Astrocyte of the cerebellum (primary cell): ENCODE results near the gene CCDC110.

Source experiments
- DNase-seq: peaks from one replicate; pipeline ENCODE4 v3.0.0-alpha.2; 2011; ENCODE audit warnings: low read depth
- H3K4me3 ChIP-seq: 2 replicates; pipeline ENCODE4 v1.5.1; 2011; ENCODE audit warnings: mild to moderate bottlenecking, low read depth, low read length, moderate library complexity
- CTCF ChIP-seq: IDR thresholded peaks from 2 replicates; pipeline ENCODE4 v1.5.1; 2012; ENCODE audit warnings: low read length, low read depth, moderate library complexity, mild to moderate bottlenecking; ENCODE audit errors: missing control alignments
- in situ Hi-C: cut with HindIII; loops from 2 replicates; pipeline ENCODE4 v1.10.0; 2017; ENCODE audit warnings: low sequenced_read_pairs

The CCDC110 gene

GRCh38 chr4:185457136-185457535 lies 14.4 kb downstream of the CCDC110 start:
- no peak for TF ChIP-seq CTCF
- no peak overlapping the region for H3K4me3 ChIP-seq
- in situ Hi-C loops = no loop called here
- DNase-seq = no peak

- DNase-seq = no peak
- in situ Hi-C loops = no loop called here
- H3K4me3 ChIP-seq = no peak overlapping the region
- no peak for TF ChIP-seq CTCF
Observed at GRCh38 chr4:185456131-185456530, 15.4 kb downstream of the CCDC110 start.

DNA sequence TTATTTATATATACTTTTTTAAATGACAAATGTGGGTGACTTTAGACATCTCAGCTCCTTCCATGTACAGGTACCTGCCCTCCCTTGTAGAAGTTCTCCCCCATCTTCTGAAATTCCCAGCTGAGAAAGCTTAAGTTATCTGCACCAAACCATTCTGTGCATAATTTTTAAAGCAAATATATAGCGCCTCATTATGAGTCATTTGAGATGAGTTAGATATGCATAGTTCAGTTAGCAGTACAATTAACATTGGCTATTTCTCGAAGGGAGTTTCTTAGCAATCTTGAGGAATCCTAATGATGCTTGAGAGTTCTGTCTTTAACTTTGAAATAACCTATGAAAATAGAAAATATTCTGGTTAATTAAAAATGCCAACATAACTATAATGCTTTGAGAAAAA lies 26.3 kb downstream of the CCDC110 start:
- no peak for TF ChIP-seq CTCF
- in situ Hi-C loops = no loop called here
- no peak overlapping the region for H3K4me3 ChIP-seq
- no peak for DNase-seq

DNA sequence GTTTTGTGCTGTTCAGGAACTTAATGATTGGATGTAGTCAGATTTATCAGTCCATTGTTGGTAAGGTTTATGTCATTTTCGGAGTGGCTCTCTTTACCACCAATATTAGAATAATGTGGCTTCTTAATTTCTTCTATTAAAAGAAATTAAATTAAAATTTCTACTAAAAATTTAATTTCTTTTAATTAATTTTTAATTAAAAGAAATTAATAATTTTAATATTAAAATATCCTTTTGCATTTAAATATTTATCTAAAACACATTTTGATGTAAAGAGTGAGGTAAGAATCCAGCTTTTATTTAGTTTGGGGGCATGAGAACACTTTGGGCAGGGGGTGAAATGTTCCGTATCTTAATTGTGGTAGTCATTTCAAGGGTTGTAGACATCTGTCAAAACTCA lies 30.1 kb downstream of the CCDC110 start:
- no peak for TF ChIP-seq CTCF
- DNase-seq = no peak
- no peak overlapping the region for H3K4me3 ChIP-seq
- in situ Hi-C loops = no loop called here

DNA sequence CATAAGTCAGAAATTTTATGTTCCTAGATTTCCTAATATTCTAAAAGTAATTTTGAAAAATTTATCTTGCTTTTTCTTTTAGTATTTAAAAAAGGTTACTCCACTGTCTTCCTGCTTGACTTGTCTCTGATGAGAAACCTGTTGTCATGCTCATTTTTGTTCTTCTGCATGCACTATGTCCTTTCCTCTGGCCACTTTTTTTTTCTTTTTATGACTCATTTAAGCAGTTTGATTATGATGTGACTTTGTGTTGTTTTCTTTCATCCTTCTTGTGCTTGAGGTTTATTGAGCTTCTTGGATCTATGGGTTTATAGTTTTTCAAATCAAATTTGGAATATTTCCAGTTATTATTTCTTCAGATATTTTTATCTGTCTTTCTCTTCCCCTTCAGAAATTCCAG lies 33.7 kb downstream of the CCDC110 start:
- DNase-seq = no peak
- no peak overlapping the region for H3K4me3 ChIP-seq
- no peak for TF ChIP-seq CTCF
- in situ Hi-C loops = no loop called here

GRCh38 chr4:185435466-185435865 lies 36.1 kb downstream of the CCDC110 start:
- in situ Hi-C loops = no loop called here
- no peak overlapping the region for H3K4me3 ChIP-seq
- TF ChIP-seq CTCF = no peak
- DNase-seq = no peak

DNA sequence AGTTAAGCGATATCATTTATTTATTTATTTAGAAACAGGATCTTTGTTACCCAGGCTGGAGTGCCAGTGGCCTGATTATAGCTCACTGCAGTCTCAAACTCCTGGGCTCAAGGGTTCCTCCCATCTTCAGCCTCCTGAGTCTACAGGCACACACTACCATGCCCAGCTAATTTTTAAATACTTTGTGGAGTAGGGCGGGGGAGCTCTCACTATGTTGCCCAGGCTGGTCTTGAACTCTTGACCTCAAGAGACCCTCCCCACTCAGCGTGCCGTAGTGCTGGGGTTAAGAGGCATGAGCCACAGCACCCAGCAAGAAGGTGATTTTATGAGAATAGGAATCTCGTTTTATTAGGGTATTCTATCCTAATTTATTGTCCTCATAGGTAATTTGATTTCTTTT lies 41.9 kb downstream of the CCDC110 start:
- DNase-seq = no peak
- in situ Hi-C loops = no loop called here

More for the DNA sequence above, 41.9 kb downstream of the CCDC110 start:
- H3K4me3 ChIP-seq = no peak overlapping the region
- TF ChIP-seq CTCF = no peak
